ENCODE results near the gene SPO11. TPM values are rescaled to one million over a fixed set of nuclear protein-coding genes. Genes with fewer than 3 reads are reported as not detected.

Gene SPO11

Small RNA genes within 50 kb of the gene (microRNA-seq; reads per million reads assigned to microRNA genes)
- not detected for gene MIR4325

Data from HL-60 (cell line).